NT2/D1 (cell line): ENCODE data around the gene GTF2H3.

Experiments used
- DNase-seq: peaks from one replicate; pipeline ENCODE4 v3.0.0-alpha.2; 2011; ENCODE audit warnings: low read depth, low spot score
- H3K27me3 ChIP-seq: 2 replicates; pipeline ENCODE4 v1.6.0; 2011; ENCODE audit warnings: mild to moderate bottlenecking; ENCODE audit not compliant: insufficient read length, insufficient read depth
- H3K36me3 ChIP-seq: 2 replicates; pipeline ENCODE4 v1.6.1; 2011; ENCODE audit warnings: mild to moderate bottlenecking, low read length, mixed read lengths; ENCODE audit not compliant: insufficient read depth, insufficient read length
- H3K4me1 ChIP-seq: 2 replicates; pipeline ENCODE4 v1.5.1; 2011; ENCODE audit not compliant: insufficient read depth, insufficient read length
- H3K4me3 ChIP-seq: 2 replicates; pipeline ENCODE4 v1.5.1; 2011; ENCODE audit warnings: low read depth; ENCODE audit not compliant: insufficient read length
- H3K9ac ChIP-seq: 2 replicates; pipeline ENCODE4 v1.6.0; 2011; ENCODE audit warnings: low read depth; ENCODE audit not compliant: insufficient read length
- H3K9me3 ChIP-seq: 2 replicates; pipeline ENCODE4 v1.5.1; 2011; ENCODE audit warnings: mild to moderate bottlenecking, low read length; ENCODE audit not compliant: insufficient read depth
- SUZ12 ChIP-seq: IDR thresholded peaks from 2 replicates; pipeline ENCODE4 v1.6.1; 2011; ENCODE audit not compliant: insufficient read length, insufficient read depth; ENCODE audit errors: extremely low read depth
- YY1 ChIP-seq: IDR thresholded peaks from 2 replicates; pipeline ENCODE4 v1.6.1; 2011; ENCODE audit not compliant: insufficient read length, insufficient read depth
- ZNF274 ChIP-seq: IDR thresholded peaks from 2 replicates; pipeline ENCODE4 v1.6.1; 2011; ENCODE audit warnings: mild to moderate bottlenecking, low read depth, low read length

GTF2H3 gene

GRCh38 chr12:123667771-123668170 lies 34.1 kb downstream of the GTF2H3 start:
- peaks cover 9% of the 10 kb centered on the region for H3K27me3 ChIP-seq
- no peak overlapping the region for H3K9ac ChIP-seq
- peaks cover 3% of the 10 kb centered on the region for H3K4me1 ChIP-seq
- TF ChIP-seq YY1 (no peak), ZNF274 (no peak), SUZ12 (no peak)
- H3K36me3 ChIP-seq, result peaks cover 6% of the 10 kb centered on the region
- no peaks in the 10 kb centered on the region for H3K9me3 ChIP-seq
- no peak for DNase-seq
- no peak overlapping the region for H3K4me3 ChIP-seq

GRCh38 chr12:123670882-123671728 lies 37.5 kb downstream of the GTF2H3 start, which contains the start of gene TCTN2:
TSS of gene TCTN2 (plus strand) at chr12:123671113. CDS start at chr12:123671241, 128 bp downstream.
- peaks cover 25% of the 10 kb centered on the region for H3K36me3 ChIP-seq
- peak within 1 kb of the TSS; percentile 91 for H3K4me3 ChIP-seq
- H3K9me3 ChIP-seq, result no peaks in the 10 kb centered on the region
- no peak for TF ChIP-seq SUZ12
- peak; percentile 85 for TF ChIP-seq YY1
- peak; percentile 88 for DNase-seq
- H3K4me1 ChIP-seq, result peaks cover 3% of the 10 kb centered on the region
- H3K9ac ChIP-seq, result peak within 1 kb of the TSS; percentile 86
- H3K27me3 ChIP-seq, result peaks cover 9% of the 10 kb centered on the region

GRCh38 chr12:123671876-123672275 lies 38.2 kb downstream of the GTF2H3 start:
- no peak for DNase-seq

GRCh38 chr12:123675436-123675835 lies 41.8 kb downstream of the GTF2H3 start:
- H3K9me3 ChIP-seq, result no peaks in the 10 kb centered on the region
- H3K27me3 ChIP-seq, result peaks cover 9% of the 10 kb centered on the region
- no peak for DNase-seq
- no peak overlapping the region for H3K4me3 ChIP-seq
- no peak overlapping the region for H3K9ac ChIP-seq
- H3K36me3 ChIP-seq, result peaks cover 43% of the 10 kb centered on the region
- peaks cover 3% of the 10 kb centered on the region for H3K4me1 ChIP-seq
- TF ChIP-seq YY1 (no peak), SUZ12 (no peak), ZNF274 (no peak)

More at GRCh38 chr12:123671876-123672275, 38.2 kb downstream of the GTF2H3 start:
- no peaks in the 10 kb centered on the region for H3K9me3 ChIP-seq
- peaks cover 29% of the 10 kb centered on the region for H3K36me3 ChIP-seq
- H3K27me3 ChIP-seq, result peaks cover 9% of the 10 kb centered on the region
- TF ChIP-seq SUZ12 (no peak), YY1 (no peak), ZNF274 (no peak)
- H3K4me3 ChIP-seq, result peak overlapping the region; percentile 91
- peaks cover 3% of the 10 kb centered on the region for H3K4me1 ChIP-seq
- H3K9ac ChIP-seq, result peak overlapping the region; percentile 86

GRCh38 chr12:123676616-123677320 lies 43.1 kb downstream of the GTF2H3 start:
- Histone ChIP-seq H3K9ac (no peak overlapping the region), H3K27me3 (peaks cover 4% of the 10 kb centered on the region), H3K4me3 (no peak overlapping the region), H3K9me3 (no peaks in the 10 kb centered on the region), H3K4me1 (peaks cover under 1% of the 10 kb centered on the region), H3K36me3 (peaks cover 50% of the 10 kb centered on the region)
- DNase-seq, result no peak
- TF ChIP-seq YY1 (no peak), SUZ12 (no peak), ZNF274 (no peak)

GRCh38 chr12:123678981-123679380 lies 45.4 kb downstream of the GTF2H3 start:
- TF ChIP-seq SUZ12, result no peak
- no peak for TF ChIP-seq YY1
- TF ChIP-seq ZNF274, result no peak
- no peaks in the 10 kb centered on the region for H3K4me1 ChIP-seq

GRCh38 chr12:123681605-123682004 lies 48.0 kb downstream of the GTF2H3 start:
- TF ChIP-seq ZNF274, result no peak
- TF ChIP-seq YY1, result no peak
- no peak for TF ChIP-seq SUZ12
- no peak for DNase-seq
- Histone ChIP-seq H3K9ac (no peak overlapping the region), H3K4me1 (no peaks in the 10 kb centered on the region), H3K9me3 (no peaks in the 10 kb centered on the region), H3K4me3 (no peak overlapping the region), H3K27me3 (no peaks in the 10 kb centered on the region), H3K36me3 (peaks cover 28% of the 10 kb centered on the region)

More at GRCh38 chr12:123678981-123679380, 45.4 kb downstream of the GTF2H3 start:
- DNase-seq, result no peak
- Histone ChIP-seq H3K36me3 (peaks cover 48% of the 10 kb centered on the region), H3K9me3 (no peaks in the 10 kb centered on the region), H3K9ac (no peak overlapping the region), H3K27me3 (no peaks in the 10 kb centered on the region), H3K4me3 (no peak overlapping the region)
